Astrocyte of the spinal cord (primary cell): ENCODE data around the gene RNF115.

Experiments used
- DNase-seq: peaks from one replicate; pipeline ENCODE4 v3.0.0; 2011; ENCODE audit warnings: low read depth, low spot score
- H3K4me3 ChIP-seq: 2 replicates; pipeline ENCODE4 v1.5.1; 2011; ENCODE audit warnings: low read depth, mild to moderate bottlenecking, low read length, moderate library complexity
- in situ Hi-C: cut with HindIII; loops from 2 replicates; pipeline ENCODE4 v1.10.0; 2017; ENCODE audit warnings: low sequenced_read_pairs
- TF ChIP-seq, protein P1 (sequence below): IDR thresholded peaks from 2 replicates; pipeline ENCODE4 v1.5.1; 2012; ENCODE audit warnings: low read depth, mild to moderate bottlenecking, low read length, inconsistent platforms

The RNF115 gene

DNA sequence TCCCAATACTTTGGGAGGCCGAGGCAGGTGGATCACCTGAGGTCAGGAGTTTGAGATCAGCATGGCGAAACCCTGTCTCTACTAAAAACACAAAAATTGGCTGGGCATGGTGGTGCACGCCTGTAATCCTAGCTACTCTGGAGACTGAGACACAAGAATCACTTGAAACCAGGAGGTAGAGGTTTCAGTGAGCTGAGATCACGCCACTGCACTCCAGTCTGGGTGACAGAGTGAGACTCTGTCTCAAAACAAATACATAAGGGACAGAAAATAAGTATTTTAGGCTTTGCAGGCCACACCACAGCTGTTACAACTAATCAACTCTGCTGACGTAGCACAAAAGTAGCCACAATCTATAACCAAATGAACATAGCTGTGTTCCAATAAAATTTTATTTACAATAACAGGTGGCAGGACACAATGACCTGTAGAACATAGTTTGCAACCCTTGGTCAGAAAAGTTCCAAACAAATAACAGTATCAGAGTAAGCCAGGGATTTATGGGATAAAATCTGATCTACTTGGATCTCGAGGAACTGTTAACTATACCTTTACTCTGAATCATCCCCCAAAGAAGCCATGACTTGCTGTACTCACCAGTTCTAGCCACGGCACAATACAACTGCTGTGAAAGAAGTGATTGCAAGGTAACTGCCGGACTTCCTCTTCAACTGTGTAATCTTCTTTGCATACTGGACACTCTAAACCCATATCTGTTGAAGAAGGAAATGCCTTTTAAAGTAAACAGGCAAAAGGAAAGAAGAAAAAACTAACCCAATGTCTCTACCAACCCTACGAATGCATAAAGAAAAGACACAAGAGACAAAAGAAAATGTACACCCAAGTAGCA is 76.3 kb downstream of the RNF115 start:
- in situ Hi-C loops: no loop called here
- TF ChIP-seq, protein P1, sequence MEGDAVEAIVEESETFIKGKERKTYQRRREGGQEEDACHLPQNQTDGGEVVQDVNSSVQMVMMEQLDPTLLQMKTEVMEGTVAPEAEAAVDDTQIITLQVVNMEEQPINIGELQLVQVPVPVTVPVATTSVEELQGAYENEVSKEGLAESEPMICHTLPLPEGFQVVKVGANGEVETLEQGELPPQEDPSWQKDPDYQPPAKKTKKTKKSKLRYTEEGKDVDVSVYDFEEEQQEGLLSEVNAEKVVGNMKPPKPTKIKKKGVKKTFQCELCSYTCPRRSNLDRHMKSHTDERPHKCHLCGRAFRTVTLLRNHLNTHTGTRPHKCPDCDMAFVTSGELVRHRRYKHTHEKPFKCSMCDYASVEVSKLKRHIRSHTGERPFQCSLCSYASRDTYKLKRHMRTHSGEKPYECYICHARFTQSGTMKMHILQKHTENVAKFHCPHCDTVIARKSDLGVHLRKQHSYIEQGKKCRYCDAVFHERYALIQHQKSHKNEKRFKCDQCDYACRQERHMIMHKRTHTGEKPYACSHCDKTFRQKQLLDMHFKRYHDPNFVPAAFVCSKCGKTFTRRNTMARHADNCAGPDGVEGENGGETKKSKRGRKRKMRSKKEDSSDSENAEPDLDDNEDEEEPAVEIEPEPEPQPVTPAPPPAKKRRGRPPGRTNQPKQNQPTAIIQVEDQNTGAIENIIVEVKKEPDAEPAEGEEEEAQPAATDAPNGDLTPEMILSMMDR: no peak
- no peak for DNase-seq
- H3K4me3 ChIP-seq: no peak overlapping the region

DNA sequence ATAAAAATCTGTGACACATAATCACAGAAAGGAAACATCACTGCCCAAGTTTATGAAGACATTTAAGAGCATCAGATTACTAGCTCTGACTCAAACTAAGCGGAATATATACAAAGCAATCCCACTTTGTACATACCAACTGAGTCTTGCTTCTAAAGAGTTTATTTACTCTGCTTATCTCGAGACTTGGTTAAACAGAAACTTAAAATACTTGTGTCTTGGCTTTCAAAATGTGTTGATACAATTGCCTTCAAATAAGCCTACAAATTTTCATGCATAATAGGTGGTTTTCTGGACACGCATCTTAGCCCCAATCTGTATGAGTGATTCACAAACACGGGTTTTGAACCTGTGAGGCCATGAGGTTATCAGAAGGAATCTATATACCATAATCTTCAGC is 83.6 kb downstream of the RNF115 start:
- peak; percentile 79 for DNase-seq
- TF ChIP-seq, protein P1: no peak
- no peak overlapping the region for H3K4me3 ChIP-seq
- in situ Hi-C loops: no loop called here

DNA sequence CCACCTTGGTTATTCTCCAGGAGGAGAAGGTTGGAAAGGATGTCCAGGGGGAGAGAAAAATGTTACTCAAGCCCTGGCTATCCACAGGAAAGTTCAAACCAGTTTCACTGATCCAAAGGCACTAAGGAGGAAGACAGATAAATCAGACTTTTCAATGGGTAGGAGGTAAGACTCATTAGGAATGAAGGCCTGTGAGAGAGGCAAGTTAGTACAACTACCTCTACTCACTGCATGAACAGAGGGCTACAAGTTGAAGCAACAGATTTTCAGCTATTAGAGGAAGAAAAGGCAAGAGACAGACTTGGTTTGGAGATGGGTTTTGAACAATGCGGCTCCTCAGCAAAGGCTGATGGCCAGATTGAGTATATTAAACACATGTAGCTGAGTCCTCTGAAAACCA is 87.7 kb downstream of the RNF115 start:
- H3K4me3 ChIP-seq: no peak overlapping the region
- TF ChIP-seq, protein P1: no peak
- no peak for DNase-seq
- in situ Hi-C loops: no loop called here

DNA sequence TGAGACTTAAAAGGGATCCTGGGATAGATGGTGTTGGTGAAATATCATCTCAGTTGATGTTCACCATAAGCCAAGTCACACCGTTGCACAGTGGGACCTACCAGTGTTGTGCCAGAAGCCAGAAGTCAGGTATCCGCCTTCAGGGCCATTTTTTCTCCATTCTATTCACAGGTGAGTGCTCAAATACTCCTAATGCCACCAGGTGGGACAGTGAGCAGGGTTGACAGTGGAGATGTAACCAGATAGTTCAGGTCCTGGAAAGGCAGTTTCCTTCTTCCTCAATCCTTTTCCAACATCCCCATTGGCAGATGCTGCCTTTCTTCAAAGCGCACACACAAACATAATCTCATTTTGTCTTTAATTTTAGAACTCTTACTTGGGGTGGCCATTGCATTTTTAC is 93.0 kb downstream of the RNF115 start:
- TF ChIP-seq, protein P1: no peak
- no peak for DNase-seq
- in situ Hi-C loops: no loop called here
- H3K4me3 ChIP-seq: no peak overlapping the region

DNA sequence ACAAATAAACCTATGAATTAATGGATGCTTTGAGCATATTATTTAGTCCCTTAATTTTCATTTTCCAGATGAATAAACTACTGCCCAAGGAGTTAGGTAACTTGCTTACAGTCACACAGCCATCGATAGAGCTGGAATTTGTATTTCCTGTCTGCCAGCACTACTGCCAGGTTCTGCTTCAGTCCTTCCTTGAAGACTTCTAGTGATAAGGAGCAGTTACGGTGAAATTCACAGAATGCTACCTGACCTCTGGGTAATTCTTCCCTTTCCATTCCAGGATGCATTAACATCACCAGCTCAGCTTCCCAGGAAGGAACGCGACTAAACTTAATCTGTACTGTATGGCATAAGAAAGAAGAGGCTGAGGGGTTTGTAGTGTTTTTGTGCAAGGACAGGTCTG is 93.4 kb downstream of the RNF115 start:
- no peak overlapping the region for H3K4me3 ChIP-seq
- DNase-seq: no peak
- in situ Hi-C loops: no loop called here
- TF ChIP-seq, protein P1: no peak

DNA sequence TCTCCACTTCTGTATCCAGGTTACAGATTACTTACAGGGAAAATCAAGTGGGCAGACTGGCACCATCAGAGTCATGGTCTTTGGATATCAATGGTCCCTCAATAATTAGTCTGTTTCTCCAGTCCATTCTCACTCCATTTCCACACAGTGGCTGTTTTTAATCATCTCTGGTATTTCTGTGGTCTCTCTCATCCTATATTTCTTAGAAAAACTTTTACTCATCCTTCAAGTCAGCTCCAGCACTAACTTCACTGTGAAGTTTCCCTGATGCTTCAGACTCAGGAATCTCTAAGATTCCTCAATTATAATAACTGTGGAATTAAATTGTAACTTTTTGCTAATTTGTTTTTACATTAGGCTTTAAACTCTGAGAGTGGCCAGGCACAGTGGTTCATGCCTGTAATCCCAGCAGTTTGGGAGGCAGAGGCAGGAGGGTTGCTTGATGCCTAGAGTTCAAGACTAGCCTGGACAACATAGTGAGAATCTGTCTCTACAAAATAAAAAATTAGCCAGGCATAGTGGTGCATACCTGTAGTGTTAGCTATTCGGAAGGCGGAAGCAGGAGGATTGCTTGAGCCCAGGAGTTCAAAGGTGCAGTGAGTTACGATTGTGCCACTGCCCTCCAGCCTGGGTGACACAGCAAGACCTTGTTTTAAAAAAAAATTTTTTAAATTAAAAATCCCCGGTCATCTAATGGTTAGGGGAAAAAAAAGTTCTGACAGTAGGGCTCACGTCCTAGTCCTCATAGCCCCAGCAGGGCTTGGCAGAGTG is 94.0 kb downstream of the RNF115 start:
- TF ChIP-seq, protein P1: no peak

More for the DNA sequence above, 94.0 kb downstream of the RNF115 start:
- in situ Hi-C loops: no loop called here
- DNase-seq: no peak
- H3K4me3 ChIP-seq: no peak overlapping the region
